WERI-Rb-1 (cell line): Measurements from ENCODE around the gene PTPRD.

Source experiments
- DNase-seq: peaks from one replicate; pipeline ENCODE4 v3.0.0-alpha.2; 2020
- H3K27ac ChIP-seq: fragments of 250-450 bp; sonication (Bioruptor Pico); 2 replicates; pipeline ENCODE4 v1.5.1; 2020; ENCODE audit warnings: mild to moderate bottlenecking, moderate library complexity
- H3K27me3 ChIP-seq: fragments of 250-450 bp; sonication (Bioruptor Pico); 2 replicates; pipeline ENCODE4 v1.5.1; 2021; ENCODE audit warnings: mild to moderate bottlenecking, low read depth, moderate library complexity; ENCODE audit not compliant: insufficient read depth, severe bottlenecking
- H3K36me3 ChIP-seq: fragments of 250-450 bp; sonication (Bioruptor Pico); 2 replicates; pipeline ENCODE4 v1.5.1; 2020; ENCODE audit warnings: mild to moderate bottlenecking, moderate library complexity
- H3K4me3 ChIP-seq: 2 replicates; pipeline ENCODE4 v1.5.1; 2011; ENCODE audit warnings: low read depth, mild to moderate bottlenecking, control low read depth, low read length
- H3K9me3 ChIP-seq: fragments of 250-450 bp; sonication (Bioruptor Pico); 2 replicates; pipeline ENCODE4 v1.5.1; 2021; ENCODE audit warnings: mild to moderate bottlenecking, moderate library complexity; ENCODE audit not compliant: severe bottlenecking
- TF ChIP-seq, protein P1 (sequence below): IDR thresholded peaks from 2 replicates; pipeline ENCODE4 v1.5.1; 2011; ENCODE audit warnings: low read depth, mild to moderate bottlenecking, control low read depth, inconsistent platforms, low read length

The PTPRD gene

DNA sequence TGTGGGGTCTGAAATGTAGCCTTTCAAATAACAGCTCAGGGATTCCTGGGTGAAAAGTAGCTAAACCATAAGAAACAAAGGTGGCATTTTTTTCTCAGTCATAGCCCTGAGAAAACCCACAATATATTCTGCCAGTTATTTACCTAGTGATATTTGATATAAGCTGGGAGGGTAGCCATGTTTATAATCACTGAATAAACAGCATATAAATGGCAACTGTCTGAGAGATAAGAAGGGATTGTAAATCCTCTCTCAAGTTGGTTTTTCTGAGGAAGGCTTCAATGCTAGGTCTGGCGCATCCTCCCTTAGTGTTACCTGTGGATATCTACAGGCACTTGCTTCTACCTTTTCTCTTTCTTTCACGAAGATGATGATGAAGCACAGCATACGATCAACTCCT is 1732.7 kb downstream of the PTPRD start:
- Histone ChIP-seq H3K4me3 (no peak overlapping the region), H3K36me3 (no peaks in the 10 kb centered on the region), H3K27ac (no peak overlapping the region), H3K9me3 (no peaks in the 10 kb centered on the region), H3K27me3 (no peaks in the 10 kb centered on the region)
- DNase-seq: no peak
- TF ChIP-seq, protein P1, sequence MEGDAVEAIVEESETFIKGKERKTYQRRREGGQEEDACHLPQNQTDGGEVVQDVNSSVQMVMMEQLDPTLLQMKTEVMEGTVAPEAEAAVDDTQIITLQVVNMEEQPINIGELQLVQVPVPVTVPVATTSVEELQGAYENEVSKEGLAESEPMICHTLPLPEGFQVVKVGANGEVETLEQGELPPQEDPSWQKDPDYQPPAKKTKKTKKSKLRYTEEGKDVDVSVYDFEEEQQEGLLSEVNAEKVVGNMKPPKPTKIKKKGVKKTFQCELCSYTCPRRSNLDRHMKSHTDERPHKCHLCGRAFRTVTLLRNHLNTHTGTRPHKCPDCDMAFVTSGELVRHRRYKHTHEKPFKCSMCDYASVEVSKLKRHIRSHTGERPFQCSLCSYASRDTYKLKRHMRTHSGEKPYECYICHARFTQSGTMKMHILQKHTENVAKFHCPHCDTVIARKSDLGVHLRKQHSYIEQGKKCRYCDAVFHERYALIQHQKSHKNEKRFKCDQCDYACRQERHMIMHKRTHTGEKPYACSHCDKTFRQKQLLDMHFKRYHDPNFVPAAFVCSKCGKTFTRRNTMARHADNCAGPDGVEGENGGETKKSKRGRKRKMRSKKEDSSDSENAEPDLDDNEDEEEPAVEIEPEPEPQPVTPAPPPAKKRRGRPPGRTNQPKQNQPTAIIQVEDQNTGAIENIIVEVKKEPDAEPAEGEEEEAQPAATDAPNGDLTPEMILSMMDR: no peak

DNA sequence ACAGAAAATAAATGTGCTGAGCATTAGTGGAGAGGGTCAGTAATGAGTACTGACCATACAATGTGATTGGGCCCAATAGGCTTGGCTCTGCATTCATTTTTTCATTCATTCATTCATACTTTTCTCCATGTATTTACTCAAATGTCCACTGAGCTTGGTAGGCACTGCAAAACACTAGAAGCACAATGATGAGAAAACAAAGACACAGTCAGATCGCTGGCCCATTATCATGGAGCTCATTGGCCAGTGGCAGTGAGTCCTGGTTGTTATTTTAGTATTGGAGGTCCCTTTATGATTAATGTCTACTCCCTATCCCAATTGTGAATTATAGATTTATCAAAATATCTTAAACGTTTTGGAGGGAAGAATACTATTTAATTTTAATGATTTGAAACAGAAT is 1733.5 kb downstream of the PTPRD start:
- TF ChIP-seq, protein P1: no peak
- no peaks in the 10 kb centered on the region for H3K9me3 ChIP-seq
- no peak for DNase-seq
- H3K4me3 ChIP-seq: no peak overlapping the region
- H3K27ac ChIP-seq: no peak overlapping the region
- H3K36me3 ChIP-seq: no peaks in the 10 kb centered on the region
- H3K27me3 ChIP-seq: no peaks in the 10 kb centered on the region

DNA sequence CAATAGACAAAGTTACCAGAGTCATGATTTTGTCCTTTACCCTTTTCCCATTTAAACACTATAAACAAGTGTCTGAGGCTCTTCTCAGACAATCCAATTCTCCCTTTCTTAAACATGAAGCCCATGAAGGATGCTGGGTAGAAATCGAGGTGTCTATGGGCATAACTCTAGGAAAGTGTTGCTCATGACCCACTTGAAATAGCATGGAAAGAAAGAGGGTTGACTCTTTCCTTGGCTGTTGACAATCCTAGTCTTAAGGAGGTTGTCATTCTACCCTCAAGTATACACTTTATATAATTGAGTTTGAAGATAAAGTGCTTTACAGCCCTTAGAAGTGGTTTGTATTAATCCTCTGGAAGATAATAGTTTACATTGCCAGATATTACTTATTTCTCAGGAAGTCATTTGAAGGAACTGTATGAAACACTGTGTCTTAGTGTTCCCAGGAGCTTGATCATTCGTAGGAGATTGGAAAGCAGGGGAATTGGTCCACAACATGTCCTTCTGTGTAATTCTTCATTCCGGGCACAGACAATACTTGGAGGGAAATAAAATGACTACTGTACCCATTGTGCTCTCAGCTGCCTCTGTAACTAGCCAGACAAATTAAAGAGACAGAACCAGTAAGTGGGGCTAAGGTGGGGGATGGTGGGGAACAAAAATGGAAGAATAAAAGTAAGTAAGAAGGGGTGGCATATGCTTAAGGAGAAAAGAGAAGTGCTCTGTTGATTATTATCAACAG is 1734.9 kb downstream of the PTPRD start:
- no peak for DNase-seq
- Histone ChIP-seq H3K36me3 (no peaks in the 10 kb centered on the region), H3K27ac (no peak overlapping the region), H3K4me3 (no peak overlapping the region), H3K9me3 (no peaks in the 10 kb centered on the region), H3K27me3 (no peaks in the 10 kb centered on the region)
- TF ChIP-seq, protein P1: no peak

DNA sequence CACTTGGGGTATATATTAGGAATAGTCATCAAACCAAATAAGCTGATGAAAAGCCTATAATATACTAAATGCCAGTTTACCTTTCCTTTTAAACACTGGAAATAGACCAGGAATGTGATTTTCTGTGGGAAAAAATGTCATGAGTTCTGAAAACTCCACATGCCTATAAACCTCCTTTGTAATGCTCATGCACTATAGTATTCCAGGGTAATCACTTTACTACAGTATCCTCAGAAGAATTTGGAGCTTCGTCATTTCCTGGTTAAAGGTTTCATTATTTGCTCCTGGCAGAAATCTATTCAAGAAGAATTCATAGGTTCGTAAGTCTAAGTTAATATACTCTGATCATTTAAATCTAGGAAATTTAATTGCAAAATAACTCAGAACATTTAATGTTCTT is 1736.5 kb downstream of the PTPRD start:
- no peak overlapping the region for H3K27ac ChIP-seq
- TF ChIP-seq, protein P1: no peak

DNA sequence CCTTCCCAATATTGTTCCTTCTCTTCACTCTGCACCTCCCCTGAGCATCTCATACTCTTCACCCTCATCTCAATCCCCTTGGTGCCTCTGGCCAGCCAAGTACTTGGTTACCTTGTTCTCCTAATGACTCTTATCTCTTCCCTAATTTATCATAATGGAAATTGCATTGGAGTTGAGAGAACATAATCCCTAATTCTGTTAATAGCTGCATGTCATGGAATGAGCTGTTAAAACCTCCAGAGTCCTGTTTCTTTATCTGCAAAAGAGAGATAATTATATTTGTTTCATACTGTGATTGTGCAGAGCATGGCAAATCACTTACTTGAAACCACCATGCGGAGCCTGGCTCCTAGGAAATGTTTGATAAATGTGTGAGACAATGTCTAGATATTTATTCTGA is 1738.3 kb downstream of the PTPRD start:
- no peak overlapping the region for H3K27ac ChIP-seq
- TF ChIP-seq, protein P1: no peak
- H3K4me3 ChIP-seq: no peak overlapping the region
- H3K9me3 ChIP-seq: no peaks in the 10 kb centered on the region
- DNase-seq: no peak
- H3K27me3 ChIP-seq: no peaks in the 10 kb centered on the region
- H3K36me3 ChIP-seq: no peaks in the 10 kb centered on the region

More for the DNA sequence above, 1736.5 kb downstream of the PTPRD start:
- no peak for DNase-seq
- Histone ChIP-seq H3K4me3 (no peak overlapping the region), H3K27me3 (no peaks in the 10 kb centered on the region), H3K36me3 (no peaks in the 10 kb centered on the region), H3K9me3 (no peaks in the 10 kb centered on the region)

DNA sequence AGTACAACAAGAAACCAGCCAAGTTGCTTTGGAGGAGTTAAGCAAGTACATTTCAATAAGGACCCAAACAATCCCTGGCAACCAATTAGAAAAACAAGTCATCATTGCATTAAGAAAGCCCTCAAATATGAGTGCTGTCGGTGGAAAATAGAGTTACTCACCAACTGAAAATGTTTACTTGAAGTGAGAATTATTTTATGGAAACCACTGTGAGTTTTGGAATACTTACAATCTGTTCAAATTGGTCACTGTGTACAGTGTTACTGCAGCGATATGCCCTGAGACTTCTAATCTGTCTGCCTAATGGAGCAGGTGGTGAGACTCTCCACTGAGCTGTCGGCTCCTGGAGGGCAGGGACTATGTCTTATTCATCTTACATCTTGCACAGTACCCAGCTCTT is 1740.0 kb downstream of the PTPRD start:
- Histone ChIP-seq H3K27me3 (no peaks in the 10 kb centered on the region), H3K9me3 (no peaks in the 10 kb centered on the region), H3K36me3 (no peaks in the 10 kb centered on the region), H3K4me3 (no peak overlapping the region), H3K27ac (no peak overlapping the region)
- TF ChIP-seq, protein P1: no peak
- DNase-seq: peak; percentile 29
